ENCODE measurements around the gene AGAP3. TPM values are rescaled to one million over a fixed set of nuclear protein-coding genes. Genes with fewer than 3 reads are reported as not detected.

AGAP3 gene
- polyA plus RNA-seq, 1 donor, result 89.6 TPM

DNA sequence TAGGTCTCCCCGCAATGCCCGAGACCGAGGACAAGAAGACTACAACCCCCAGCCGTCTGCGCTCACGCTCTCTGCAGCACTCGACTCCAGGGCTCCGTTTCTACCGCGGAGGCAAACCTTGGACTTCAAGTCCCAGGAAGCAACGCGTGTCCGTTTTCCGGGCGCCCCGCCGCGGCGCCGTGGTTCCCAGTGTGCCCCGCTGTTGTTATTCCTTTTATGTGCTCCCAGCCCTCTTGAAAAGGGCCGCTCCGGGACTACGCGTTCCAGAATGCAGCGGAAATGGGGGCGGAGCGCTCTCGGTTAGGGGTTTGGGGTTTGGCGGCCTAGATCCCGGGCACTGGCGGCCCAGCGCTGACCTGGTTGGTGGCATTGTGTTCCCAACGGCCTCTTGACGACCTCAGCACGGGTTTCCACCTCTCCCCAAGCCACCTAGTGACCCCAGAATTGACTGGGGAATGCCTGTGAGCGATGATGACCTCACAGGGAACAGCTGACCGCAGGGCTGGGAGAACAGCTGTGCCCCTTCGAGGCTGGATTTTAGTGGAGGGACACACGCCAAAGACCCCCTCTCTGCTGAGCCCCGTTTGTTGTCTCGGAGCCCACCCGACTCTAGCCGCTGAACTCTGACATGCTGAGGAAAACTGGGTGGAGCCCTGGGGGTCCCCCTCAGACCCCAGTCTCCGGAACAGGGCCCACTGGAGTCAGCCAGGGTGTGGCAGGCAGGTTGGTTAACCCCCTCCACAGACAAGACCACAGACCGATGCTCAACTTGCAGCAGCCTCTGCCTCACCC, 28.1 kb upstream of the AGAP3 start:
- DNase-seq, result peak; percentile 99

DNA sequence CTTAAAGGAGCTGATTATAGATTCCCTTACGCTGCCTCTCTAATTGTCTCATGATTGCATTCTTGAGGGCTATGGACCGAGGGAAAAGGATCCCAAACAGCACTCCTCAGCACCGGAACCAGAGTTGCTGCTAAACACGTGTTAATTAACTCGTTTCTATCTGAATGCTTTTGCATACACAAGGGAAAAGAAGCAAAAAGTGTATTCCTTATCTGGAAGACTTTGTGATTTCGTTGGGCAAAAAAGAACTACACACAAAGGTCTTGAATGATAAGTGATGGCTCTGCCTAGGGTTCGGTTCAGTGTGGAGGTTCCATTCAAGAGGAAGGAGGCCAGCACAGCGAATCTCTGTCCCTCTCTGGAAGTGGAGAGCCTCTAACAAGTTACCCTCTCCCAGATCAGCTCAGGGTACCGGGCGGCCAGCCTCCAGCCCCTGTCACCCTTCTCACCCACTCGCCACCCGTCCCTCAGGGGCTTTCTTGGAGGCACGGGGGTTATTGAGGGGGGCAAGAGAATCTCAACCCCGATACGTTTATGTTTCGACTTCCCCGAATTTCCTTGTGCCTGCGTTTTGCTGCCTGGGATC, 27.4 kb upstream of the AGAP3 start:
- DNase-seq, result no peak

DNA sequence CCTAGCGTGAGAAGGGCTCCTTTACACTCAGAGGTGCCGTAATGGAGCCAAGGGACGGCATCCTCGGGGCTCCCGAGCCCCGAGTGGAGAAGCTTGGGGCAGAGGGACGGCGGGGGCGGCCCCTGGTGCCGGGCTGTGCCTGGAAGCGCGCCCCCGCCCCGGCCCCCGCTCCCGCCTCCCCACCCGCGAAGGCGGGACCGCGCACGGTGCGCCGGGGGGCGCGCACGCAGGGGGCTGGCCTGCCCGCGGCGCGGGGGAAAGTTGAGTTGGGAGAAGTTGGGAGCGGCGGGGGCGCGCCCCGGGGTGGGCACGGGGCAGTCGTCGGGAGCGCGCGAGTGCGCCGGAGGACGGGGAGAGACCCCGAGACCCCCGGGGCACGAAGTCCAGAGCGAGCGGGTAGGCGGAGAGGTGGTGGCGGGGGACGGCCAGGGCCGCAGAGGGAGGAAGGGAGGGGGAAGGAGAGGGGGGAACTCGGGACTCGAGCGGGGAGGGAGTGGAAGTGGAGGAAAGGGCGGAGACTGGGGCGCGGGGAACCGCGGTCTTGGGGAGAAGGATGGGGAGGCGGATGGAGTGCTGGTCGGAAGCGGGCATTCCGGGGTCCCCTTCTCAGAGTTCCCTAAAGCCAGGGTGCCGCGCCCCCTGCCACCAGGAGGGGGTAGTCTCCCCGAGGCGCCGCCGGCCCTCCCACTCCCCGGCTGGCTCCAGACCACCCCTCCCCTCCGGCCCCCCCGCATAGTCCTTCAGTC, 26.7 kb upstream of the AGAP3 start, which contains the start of gene SLC4A2:
TSS of gene SLC4A2 (plus strand) at position 223 of the 746 bp plus-strand sequence. CDS start 2,399 bp downstream, outside the sequence.
- DNase-seq, result peak; percentile 93

DNA sequence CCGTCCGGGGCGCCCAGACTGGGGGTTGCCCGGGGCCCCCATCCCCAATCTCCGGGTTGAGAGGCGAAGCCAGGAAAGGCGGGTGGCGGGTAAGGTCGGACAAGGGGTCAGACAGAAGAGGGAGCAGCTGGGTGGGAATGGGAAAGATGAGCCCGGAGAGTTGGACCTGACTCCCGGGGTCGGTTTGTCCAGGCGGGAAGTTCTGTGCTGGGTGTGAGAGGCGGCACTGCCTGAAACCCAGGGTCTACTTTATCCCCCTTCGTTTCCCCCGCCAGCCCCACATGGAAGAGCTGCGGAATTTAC, 26.2 kb upstream of the AGAP3 start:
- no peak for DNase-seq

DNA sequence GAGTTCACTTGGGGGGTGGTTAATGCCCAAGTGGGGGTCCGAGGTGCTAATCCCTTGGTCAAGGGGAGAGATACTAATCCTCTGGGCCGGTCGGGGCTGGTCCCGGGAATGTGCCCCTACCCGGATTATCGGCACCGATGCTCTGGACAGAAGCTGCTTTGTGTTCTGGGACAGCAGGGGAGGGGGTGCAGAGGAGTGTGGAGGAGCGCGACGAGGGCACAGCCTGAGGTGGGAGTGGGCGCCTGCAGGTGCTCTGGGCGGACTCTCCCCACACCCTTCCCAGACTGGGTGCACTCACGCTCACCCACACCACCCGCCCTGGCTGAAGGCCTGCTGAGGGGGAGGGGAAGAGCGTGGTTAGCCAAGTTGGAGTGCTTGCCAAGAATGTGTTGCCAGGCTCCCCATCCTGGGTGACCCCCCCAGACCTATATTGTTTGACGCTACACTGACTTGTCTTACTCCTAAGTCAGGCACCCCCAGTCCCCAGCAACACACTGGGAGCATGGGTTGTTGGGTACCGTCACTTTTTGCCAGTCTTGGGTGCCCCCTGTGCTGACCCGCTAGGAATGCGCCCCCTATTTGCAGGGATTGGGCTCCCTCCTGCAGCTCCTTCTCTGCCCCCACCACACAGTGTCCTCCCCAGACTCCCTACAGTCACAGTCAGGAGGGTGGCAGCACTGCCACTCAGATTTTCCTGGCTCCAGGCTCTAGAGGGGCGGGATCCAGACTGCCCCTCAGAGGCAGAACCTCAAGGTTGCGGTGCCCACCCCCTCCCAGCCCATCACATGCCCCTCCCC, 25.7 kb upstream of the AGAP3 start:
- DNase-seq, result no peak

DNA sequence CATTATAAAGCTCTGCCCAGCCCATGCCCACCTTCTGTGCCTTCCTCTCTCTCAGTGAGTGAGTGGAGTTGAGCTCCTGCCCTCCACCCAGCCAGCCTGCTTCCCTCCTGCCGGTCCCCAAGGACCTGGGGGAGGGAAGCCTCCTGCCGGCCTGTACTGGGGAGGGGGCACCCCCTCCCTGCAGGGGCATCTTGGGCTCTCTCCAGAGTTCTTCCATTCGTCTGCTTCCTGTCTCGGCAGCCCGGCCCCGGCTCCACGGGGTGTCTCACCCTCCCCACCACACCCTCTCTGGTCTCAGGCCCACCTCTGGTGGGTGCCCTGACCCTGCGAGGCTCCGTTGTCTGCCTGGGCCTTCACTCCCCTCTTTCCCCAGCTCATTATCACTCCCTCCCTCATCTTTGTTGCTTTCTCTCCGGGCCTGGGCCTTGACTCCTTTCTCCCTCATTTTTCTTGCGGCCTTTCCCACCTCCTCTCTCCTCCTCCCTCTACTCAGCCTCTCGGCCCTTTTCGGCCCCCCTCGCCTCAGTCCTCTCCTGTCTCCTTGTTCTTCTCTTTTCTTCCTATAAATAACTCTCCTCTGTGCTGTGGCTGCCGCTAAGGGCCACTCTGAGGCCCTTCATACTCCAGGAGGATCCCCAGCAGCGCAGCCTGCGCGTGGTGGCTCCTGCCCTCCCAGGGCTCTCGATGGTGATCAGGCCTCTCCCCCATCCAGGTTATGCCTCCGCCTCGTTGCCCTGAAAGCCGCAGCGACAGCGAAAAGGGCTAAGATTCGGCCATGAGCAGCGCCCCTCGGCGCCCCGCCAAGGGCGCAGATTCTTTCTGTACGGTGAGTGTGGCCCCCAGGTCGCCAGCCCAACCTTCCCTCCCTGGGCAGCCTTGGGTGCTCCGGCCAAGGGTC, 24.8 kb upstream of the AGAP3 start:
- DNase-seq, result no peak

DNA sequence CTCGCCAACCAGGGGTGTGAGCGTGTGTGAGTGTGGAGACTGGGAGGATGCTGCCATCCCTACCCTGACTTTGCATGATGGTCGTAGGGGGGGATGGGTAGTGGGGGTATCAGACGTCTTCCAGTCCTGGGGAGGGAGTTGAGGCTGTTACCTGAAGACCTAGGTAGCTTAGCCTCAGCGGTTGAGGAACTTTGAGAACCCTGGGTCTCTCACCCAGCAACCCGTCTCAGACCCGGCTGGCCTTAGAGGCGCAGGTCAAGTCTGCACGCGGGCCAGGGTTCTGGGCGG, 24.2 kb upstream of the AGAP3 start:
- no peak for DNase-seq

DNA sequence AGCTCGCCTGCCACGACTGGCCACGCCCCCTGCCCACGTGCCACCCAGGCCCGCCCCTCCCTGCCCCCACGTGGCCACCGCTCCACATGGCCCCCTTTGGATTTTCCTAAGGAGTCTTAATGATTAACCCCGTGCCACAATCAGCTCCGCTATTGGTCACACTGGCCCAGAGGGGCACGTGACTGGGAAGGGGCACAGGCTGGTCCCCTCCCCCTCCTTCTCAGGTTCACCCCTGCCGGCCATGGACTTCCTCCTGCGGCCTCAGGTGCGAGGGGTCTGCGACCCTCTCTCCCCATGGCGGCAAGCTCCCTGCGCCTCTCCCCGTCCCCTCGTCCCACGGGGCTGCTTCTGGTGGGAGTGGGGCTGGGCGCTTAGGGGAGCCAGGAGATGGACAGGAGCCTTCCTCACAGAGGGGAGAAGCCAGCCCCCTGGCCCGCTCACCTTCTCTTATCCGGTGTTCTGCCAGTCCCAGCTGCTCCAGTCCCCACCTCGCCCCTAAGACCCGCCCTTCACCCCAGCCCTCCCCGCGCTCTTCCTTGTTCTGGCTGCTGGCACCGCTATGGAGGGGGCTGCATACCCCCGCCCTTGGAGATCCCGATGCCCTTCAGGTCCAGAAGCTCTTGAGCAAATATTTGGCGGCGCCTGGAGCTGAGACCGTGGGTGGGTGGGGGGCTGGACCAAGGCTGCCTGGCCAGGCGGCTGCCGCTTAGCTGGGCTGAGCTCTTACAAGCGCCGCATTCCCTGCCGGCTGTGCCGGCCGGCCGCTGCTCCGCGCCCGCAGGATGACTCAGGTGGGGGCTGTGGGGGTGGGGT, 23.7 kb upstream of the AGAP3 start:
- no peak for DNase-seq

DNA sequence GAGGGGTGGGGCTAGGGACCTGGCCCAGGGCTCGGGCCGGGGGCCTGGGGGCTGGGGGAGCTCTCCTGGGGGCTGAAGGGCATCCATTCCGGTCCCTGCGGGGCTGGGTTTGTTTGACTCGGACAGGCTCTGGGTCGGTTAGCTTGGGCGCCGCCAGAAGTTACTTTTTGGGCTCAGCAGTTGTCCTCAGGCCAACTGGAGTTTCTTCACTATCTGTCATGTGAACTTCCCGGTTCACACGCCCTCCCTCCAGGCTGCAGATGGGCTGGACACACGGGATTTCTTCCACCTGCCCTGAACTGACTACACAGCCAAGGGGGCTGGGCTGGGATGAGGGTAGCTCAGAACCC, 23.1 kb upstream of the AGAP3 start:
- no peak for DNase-seq

DNA sequence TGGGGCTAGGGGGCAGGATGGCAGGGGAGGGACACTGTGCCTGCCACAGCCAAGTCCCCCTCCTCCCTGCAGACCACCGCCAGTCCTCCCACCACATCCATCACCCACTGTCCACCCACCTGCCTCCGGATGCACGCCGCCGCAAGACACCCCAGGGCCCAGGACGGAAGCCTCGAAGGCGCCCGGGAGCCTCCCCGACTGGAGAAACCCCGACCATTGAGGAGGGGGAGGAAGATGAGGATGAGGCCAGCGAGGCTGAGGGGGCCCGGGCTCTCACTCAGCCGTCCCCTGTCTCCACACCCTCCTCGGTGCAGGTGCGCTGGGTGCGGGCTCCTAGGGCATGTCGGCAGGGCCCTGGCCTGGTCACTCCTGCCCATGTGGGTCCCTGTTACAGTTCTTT, 21.8 kb upstream of the AGAP3 start:
- DNase-seq, result no peak

DNA sequence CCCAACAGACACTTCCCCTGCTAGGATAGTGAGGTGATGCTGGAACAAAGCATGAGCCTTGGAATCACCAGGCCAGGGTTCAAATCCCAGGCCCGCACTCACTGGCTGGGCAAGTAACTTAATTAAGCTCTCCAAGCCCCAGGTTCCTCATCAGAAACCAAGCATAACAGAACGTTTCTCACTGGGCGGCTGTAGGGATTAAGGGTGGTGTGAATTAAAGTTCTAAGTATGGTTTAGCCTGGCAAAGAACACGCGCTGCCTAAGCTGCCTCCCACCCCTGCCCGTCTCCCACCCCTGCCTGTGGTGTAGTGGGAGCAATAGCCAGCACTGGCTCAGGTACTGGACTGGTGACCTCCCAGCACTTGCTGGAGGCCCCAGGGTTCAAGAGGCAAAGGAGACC, 21.3 kb upstream of the AGAP3 start:
- no peak for DNase-seq

DNA sequence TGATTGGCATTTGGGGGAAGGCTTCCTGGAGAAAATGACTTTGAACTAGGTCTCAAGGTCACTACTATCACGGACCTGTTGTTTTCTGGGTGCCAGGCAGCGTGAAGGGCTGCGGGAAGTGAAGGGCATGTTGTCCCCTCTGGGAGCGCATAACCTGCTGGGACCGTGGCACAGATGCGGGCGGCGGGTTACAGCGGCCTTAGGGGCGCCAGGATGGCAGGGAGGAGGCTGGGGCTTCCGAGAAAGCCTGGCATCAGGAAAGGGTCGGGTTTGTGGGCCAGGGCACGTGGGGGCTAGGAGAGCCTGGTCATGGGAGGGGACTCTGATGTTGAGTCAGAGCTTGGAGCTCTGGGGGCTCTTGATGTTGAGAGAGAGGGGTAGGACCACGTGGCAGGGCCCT, 20.8 kb upstream of the AGAP3 start:
- DNase-seq, result no peak

DNA sequence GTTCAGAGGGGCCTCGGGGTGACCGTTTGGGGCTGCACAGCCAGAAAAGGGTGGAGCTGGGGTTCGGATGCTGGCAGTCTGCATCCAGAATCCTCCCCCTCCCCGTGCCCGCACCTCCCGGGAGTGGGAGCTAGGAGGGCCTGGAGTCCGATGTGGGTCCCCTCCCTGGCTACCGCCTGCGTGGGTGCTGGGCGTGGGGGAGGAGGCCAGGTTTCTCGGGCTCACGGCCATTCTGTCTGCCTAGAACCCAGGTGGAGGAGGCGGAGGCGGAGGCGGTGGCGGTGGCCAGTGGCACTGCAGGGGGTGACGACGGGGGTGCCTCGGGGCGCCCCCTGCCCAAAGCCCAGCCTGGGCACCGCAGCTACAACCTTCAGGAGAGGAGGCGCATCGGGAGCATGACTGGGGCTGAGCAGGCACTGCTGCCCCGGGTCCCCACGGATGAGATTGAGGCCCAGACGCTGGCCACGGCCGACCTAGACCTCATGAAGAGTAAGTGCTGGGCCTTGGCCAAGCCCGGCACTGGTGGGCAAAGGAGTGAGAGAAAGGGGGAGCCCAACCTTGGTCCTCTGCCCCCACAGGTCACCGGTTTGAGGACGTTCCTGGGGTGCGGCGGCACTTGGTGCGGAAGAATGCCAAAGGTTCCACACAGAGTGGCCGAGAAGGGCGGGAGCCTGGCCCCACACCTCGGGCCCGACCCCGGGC, 19.9 kb upstream of the AGAP3 start:
- DNase-seq, result no peak

DNA sequence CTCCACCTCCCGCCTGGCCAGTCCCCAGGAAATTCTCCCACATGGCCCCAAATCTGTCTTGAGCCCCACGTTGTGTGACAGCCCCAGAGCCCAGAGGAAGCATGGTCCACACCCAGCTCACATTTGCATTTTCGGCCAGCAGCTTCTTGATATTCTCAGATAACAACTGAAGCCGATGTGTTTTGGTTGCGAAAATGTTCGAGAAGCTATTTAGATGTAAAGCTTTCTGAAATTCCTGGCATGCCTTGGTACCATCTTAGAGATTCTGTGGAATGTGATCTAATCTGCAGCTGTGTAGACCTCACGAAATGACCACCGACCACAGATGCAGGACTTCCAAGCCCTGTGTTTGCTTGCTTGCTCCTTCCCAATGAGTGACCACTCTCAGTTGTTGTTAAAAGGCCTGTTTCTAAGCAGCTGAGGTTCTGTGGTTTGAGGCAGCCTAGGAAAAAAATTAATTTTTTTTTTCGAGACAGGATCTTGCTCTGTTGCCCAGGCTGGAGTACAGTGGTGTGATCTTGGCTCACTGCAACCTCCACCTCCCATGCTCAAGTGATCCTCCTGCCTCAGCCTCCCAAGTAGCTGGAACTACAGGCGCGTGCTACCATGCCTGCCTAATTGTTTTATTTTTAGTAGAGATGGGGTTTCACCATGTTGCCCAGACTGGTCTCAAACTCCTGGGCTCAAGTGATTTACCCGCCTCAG, 18.1 kb upstream of the AGAP3 start:
- no peak for DNase-seq

DNA sequence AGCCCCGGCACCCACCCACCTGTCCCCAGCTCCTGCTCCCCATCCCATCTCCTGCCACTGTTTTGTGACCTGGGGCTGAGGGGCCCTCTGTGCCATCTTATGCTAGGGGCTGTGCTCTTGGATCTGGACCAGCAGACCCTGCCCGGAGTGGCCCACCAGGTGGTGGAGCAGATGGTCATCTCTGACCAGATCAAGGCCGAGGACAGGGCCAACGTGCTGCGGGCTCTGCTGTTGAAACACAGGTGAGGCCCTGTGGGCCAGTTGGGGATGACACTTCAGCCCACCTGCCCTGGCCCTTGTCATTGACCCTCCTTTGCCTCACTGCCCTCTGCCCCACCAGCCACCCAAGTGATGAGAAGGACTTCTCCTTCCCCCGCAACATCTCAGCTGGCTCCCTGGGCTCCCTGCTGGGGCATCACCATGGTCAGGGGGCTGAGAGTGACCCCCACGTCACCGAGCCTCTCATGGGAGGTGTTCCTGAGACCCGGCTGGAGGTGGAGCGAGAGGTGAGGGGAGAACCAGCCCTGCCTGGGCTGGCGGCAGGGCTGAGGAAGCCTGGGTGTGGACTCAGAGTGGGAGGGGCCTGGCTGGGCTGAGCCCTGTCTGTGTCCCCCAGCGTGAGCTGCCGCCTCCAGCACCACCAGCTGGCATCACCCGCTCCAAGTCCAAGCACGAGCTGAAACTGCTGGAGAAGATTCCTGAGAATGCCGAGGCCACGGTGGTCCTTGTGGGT, 16.3 kb upstream of the AGAP3 start:
- DNase-seq, result no peak

DNA sequence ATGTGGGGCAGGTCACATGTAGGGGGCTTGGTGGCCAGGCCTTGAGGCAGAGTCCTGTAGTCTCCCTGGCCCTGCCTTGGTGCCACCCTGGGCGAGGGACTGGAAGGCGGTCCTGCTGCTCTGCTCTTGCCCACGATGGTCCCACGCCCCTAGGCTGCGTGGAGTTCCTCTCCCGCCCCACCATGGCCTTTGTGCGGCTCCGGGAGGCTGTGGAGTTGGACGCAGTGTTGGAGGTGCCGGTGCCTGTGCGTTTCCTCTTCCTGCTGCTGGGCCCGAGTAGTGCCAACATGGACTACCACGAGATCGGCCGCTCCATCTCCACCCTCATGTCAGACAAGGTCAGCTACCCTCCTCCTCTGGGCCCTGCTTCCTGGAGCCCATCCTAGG, 15.7 kb upstream of the AGAP3 start:
- DNase-seq, result no peak

DNA sequence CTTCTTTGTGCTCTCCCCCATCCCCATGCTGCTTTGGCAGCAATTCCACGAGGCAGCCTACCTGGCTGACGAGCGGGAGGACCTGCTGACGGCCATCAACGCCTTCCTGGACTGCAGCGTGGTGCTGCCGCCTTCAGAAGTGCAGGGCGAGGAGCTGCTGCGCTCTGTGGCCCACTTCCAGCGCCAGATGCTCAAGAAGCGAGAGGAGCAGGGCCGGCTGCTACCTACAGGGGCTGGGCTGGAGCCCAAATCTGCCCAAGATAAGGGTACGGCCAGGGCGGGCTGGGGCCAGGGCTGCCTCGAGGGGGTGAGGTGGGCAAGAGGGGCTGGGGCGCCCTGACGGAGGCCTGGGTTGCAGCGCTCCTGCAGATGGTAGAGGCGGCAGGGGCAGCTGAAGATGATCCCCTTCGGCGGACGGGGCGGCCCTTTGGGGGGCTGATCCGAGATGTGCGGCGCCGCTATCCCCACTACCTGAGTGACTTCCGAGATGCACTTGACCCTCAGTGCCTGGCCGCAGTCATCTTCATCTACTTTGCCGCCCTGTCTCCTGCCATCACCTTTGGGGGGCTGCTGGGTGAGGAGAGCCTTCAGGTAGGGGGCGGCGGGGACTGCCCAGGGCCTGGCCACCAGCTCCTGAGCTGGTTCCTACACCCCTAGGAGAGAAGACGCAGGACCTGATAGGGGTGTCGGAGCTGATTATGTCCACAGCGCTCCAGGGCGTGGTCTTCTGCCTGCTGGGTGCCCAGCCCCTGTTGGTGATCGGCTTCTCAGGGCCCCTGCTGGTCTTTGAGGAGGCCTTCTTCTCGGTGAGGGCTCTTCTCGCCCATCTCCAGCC, 15.0 kb upstream of the AGAP3 start:
- DNase-seq, result no peak

DNA sequence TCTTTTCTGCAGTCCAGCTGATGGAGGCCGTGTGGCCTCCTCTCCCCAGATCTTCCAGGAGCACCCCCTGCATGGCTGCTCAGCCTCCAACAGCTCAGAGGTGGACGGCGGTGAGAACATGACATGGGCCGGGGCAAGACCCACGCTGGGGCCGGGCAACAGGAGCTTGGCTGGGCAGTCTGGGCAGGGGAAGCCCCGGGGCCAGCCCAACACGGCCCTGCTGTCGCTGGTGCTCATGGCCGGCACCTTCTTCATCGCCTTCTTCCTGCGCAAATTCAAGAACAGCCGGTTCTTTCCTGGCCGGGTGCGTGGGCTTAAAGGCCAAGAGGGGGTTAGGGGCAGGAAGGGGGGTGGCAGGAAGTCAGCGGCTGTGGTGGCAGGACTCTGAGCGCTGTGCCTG, 12.3 kb upstream of the AGAP3 start:
- DNase-seq, result no peak
